Keratinocyte (primary cell): ENCODE measurements around the gene LRRTM2. TPM values are rescaled to one million over a fixed set of nuclear protein-coding genes. Genes with fewer than 3 reads are reported as not detected.

Experiments used
- DNase-seq: peaks from one replicate; pipeline ENCODE4 v3.0.0-alpha.2; 2011; ENCODE audit warnings: low read depth, missing footprints, low spot score
- FAIRE-seq: peaks from 2 replicates; lab custom pipeline; 2011; peaks lifted over from hg19 to GRCh38; lab: Jason Lieb, UNC
- H2AFZ ChIP-seq: 2 replicates; pipeline ENCODE4 v1.6.0; 2012; ENCODE audit warnings: low read length, control low read depth, inconsistent platforms; ENCODE audit not compliant: control insufficient read depth
- H3K27ac ChIP-seq: 2 replicates; pipeline ENCODE4 v1.5.1; 2011; ENCODE audit warnings: low read length; ENCODE audit not compliant: control insufficient read depth, insufficient read depth
- H3K27me3 ChIP-seq: 3 replicates; pipeline ENCODE4 v1.6.0; 2011; ENCODE audit warnings: low read length; ENCODE audit not compliant: control insufficient read depth, insufficient read depth; ENCODE audit errors: extremely low read depth
- H3K36me3 ChIP-seq, 2 experiments: 2 replicates in 1 of 2; 3 replicates in 1 of 2; pipeline ENCODE4 v1.5.1; 2011; ENCODE audit warnings: low read length in 2 of 2, mild to moderate bottlenecking in 1 of 2; ENCODE audit not compliant: control insufficient read depth in 2 of 2, insufficient read depth in 2 of 2; ENCODE audit errors: extremely low read depth in 1 of 2
- H3K4me1 ChIP-seq: 3 replicates; pipeline ENCODE4 v1.5.1; 2011; ENCODE audit warnings: low read length; ENCODE audit not compliant: control insufficient read depth, insufficient read depth; ENCODE audit errors: extremely low read depth
- H3K4me2 ChIP-seq: 3 replicates; pipeline ENCODE4 v1.6.0; 2011; ENCODE audit warnings: low read depth, low read length; ENCODE audit not compliant: control insufficient read depth, insufficient read depth; ENCODE audit errors: extremely low read depth
- H3K4me3 ChIP-seq, 3 experiments: fragments of 200-600 bp in 1 of 3; sonication (generic) in 1 of 3; 2 replicates in 2 of 3; 3 replicates in 1 of 3; pipeline ENCODE4 v1.5.1; 2011 to 2016; ENCODE audit warnings: low read length in 3 of 3, mild to moderate bottlenecking in 3 of 3, control low read depth in 2 of 3, inconsistent platforms in 1 of 3, low read depth in 1 of 3, mixed read lengths in 1 of 3, mixed run types in 1 of 3, moderate library complexity in 1 of 3; ENCODE audit not compliant: control insufficient read depth in 2 of 3, insufficient read depth in 2 of 3; ENCODE audit errors: extremely low read depth in 1 of 3
- H3K79me2 ChIP-seq: 2 replicates; pipeline ENCODE4 v1.6.0; 2012; ENCODE audit warnings: low read length; ENCODE audit not compliant: control insufficient read depth, insufficient read depth
- H3K9ac ChIP-seq: 3 replicates; pipeline ENCODE4 v1.6.0; 2011; ENCODE audit warnings: low read length; ENCODE audit not compliant: control insufficient read depth, insufficient read depth; ENCODE audit errors: extremely low read depth
- H3K9me1 ChIP-seq: 3 replicates; pipeline ENCODE4 v1.6.0; 2011; ENCODE audit warnings: low read length; ENCODE audit not compliant: control insufficient read depth, insufficient read depth; ENCODE audit errors: extremely low read depth
- H3K9me3 ChIP-seq: 2 replicates; pipeline ENCODE4 v1.5.1; 2012; ENCODE audit warnings: low read depth, low read length; ENCODE audit not compliant: control insufficient read depth
- H4K20me1 ChIP-seq: 3 replicates; pipeline ENCODE4 v1.6.0; 2011; ENCODE audit warnings: low read length; ENCODE audit not compliant: control insufficient read depth, insufficient read depth; ENCODE audit errors: extremely low read depth
- EZH2 ChIP-seq: IDR thresholded peaks from one replicate; pipeline ENCODE4 v1.6.1; 2012; ENCODE audit warnings: inconsistent platforms, mild to moderate bottlenecking, low read length, moderate library complexity
- dilution Hi-C: fragments of 300-500 bp; cut with MboI; formaldehyde crosslinking; loops from one replicate; pipeline ENCODE4 v1.7.0; 2020; ENCODE audit warnings: low sequenced_read_pairs; ENCODE audit not compliant: extremely low pct_ligation_motif_present
- polyA plus RNA-seq, 5 experiments: library from polyadenylated mRNA; depleted of rRNA in 3 of 5; stranded (reverse) in 3 of 5; stranded (forward) in 1 of 5; unstranded in 1 of 5; fragments of >200 nt; gene quantifications; 1 replicate in 1 of 5; 2 replicates in 3 of 5; 3 replicates in 1 of 5; pipeline versions ENCODE4 v1.2.1 to v1.2.3, GENCODE V29; 2011 to 2012; ENCODE audit warnings: missing spikeins in 2 of 5, low read depth in 1 of 5, low replicate concordance in 1 of 5
- TF ChIP-seq, protein P1 (sequence below), 3 experiments: IDR thresholded peaks in 1 of 3; conservative IDR thresholded peaks in 1 of 3; optimal IDR thresholded peaks in 1 of 3; 2 replicates in 2 of 3; 3 replicates in 1 of 3; pipeline versions ENCODE3 to v1.5.1; 2011; ENCODE audit warnings: low read length in 3 of 3, mild to moderate bottlenecking in 3 of 3, moderate library complexity in 2 of 3, control low read depth in 1 of 3, inconsistent platforms in 1 of 3; ENCODE audit not compliant: insufficient read depth in 2 of 3; ENCODE audit errors: extremely low read depth in 1 of 3

LRRTM2 gene
- polyA plus RNA-seq, 1 donor (not counting 4 experiments of a cell fraction or from before 2014, with no cell fraction given), result not detected

DNA sequence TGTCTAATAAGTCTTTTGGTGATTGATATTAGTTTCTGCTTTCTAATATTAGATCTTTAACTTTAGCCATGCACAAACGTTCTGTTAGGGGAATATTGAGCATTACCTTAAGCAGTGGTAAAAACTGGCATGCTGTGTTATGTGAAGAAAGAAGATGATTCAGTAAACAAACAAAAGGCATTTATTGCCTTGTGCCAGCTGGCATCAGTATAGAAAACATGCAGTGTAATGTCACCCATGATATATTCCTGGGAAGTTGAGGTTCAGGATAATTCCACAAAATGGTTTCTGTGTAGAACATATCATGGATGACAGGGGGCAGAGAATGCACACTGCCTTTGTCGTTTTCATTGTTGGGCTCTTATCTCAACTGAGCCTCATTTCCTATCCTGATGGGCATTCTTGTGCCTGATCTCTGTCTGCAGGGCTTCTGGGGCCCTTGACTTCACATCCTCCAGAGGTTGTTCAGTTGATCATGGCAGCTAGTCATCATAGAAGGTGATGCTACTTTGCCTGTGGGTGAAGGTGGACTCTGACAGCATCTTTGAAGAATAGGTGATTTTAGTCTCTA lies 24.2 kb downstream of the LRRTM2 start:
- Histone ChIP-seq H3K4me3 (no peak overlapping the region), H3K4me2 (no peak overlapping the region), H4K20me1 (no peaks in the 10 kb centered on the region), H3K79me2 (peaks cover 77% of the 10 kb centered on the region), H3K27ac (no peak overlapping the region), H3K9ac (no peak overlapping the region), H3K36me3 (no peaks in the 10 kb centered on the region), H3K9me1 (no peaks in the 10 kb centered on the region), H3K27me3 (no peaks in the 10 kb centered on the region), H3K4me1 (peaks cover 11% of the 10 kb centered on the region), H3K9me3 (no peaks in the 10 kb centered on the region), H2AFZ (no peak overlapping the region)
- FAIRE-seq (no peak), DNase-seq (no peak)
- dilution Hi-C loops, result no loop called here
- TF ChIP-seq, protein P1, sequence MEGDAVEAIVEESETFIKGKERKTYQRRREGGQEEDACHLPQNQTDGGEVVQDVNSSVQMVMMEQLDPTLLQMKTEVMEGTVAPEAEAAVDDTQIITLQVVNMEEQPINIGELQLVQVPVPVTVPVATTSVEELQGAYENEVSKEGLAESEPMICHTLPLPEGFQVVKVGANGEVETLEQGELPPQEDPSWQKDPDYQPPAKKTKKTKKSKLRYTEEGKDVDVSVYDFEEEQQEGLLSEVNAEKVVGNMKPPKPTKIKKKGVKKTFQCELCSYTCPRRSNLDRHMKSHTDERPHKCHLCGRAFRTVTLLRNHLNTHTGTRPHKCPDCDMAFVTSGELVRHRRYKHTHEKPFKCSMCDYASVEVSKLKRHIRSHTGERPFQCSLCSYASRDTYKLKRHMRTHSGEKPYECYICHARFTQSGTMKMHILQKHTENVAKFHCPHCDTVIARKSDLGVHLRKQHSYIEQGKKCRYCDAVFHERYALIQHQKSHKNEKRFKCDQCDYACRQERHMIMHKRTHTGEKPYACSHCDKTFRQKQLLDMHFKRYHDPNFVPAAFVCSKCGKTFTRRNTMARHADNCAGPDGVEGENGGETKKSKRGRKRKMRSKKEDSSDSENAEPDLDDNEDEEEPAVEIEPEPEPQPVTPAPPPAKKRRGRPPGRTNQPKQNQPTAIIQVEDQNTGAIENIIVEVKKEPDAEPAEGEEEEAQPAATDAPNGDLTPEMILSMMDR (optimal IDR thresholded peaks at IDR 0.05 in 1 of 3, IDR thresholded peaks at IDR 0.05 in 1 of 3, conservative IDR thresholded peaks at IDR 0.05 in 1 of 3; ENCODE audit: extremely low read depth in 1 of 3, insufficient read depth in 2 of 3, low read length in 3 of 3), result no peak
- no peak for TF ChIP-seq EZH2

DNA sequence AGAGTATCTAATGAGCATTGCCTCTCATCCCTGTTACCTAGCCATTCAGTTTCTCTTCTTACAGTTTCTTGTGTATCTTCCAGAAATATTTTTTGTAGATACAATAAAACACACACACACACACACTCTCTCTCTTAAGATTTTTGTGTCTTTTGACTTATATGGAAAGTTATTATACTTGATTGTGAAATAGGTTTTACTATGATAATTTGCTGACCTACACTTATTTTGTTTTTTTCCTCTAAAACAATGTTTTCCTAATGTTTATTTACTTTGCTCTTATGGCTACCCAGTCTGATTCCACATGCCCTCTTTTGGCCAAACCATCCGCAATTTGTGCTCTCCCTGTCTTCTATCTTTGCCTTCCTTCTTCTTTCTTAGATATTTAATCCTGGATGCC lies 25.3 kb downstream of the LRRTM2 start:
- H4K20me1 ChIP-seq, result no peaks in the 10 kb centered on the region
- no peak overlapping the region for H3K4me3 ChIP-seq
- FAIRE-seq, result no peak
- no peaks in the 10 kb centered on the region for H3K9me3 ChIP-seq
- no peaks in the 10 kb centered on the region for H3K36me3 ChIP-seq
- no peak for TF ChIP-seq EZH2
- TF ChIP-seq, protein P1 (optimal IDR thresholded peaks at IDR 0.05 in 1 of 3, IDR thresholded peaks at IDR 0.05 in 1 of 3, conservative IDR thresholded peaks at IDR 0.05 in 1 of 3; ENCODE audit: extremely low read depth in 1 of 3, insufficient read depth in 2 of 3, low read length in 3 of 3), result no peak
- H2AFZ ChIP-seq, result no peak overlapping the region
- no peak overlapping the region for H3K4me2 ChIP-seq
- H3K9ac ChIP-seq, result no peak overlapping the region
- no peak for DNase-seq
- H3K4me1 ChIP-seq, result peaks cover 21% of the 10 kb centered on the region
- no peak overlapping the region for H3K27ac ChIP-seq
- dilution Hi-C loops, result no loop called here
- no peaks in the 10 kb centered on the region for H3K27me3 ChIP-seq
- H3K79me2 ChIP-seq, result peaks cover 77% of the 10 kb centered on the region
- no peaks in the 10 kb centered on the region for H3K9me1 ChIP-seq
